ENCODE data around the gene GAPDHS.

Gene GAPDHS

GRCh38 chr19:35507561-35507960 is 25.7 kb upstream of the GAPDHS start:
- H3K27me3 ChIP-seq (ENCODE audit: low read depth, low read length) = peaks cover 63% of the 10 kb centered on the region
- H3K9me3 ChIP-seq (ENCODE audit: insufficient read depth, low read length) = no peaks in the 10 kb centered on the region
- peaks cover 7% of the 10 kb centered on the region for H3K4me1 ChIP-seq (ENCODE audit: low read length)
- H3K36me3 ChIP-seq (replicated peaks; ENCODE audit: low read depth, low read length) = no peaks in the 10 kb centered on the region
- no peak overlapping the region for H3K4me2 ChIP-seq (ENCODE audit: low read length)
- H3K27ac ChIP-seq (ENCODE audit: low read length) = no peak overlapping the region
- TF ChIP-seq CTCF (IDR thresholded peaks at IDR 0.05; ENCODE audit: low read depth, low read length) (no peak), EZH2phosphoT487 (IDR thresholded peaks at IDR 0.05; ENCODE audit: low read depth) (no peak)
- H4K20me1 ChIP-seq (ENCODE audit: insufficient read depth, low read length) = no peaks in the 10 kb centered on the region
- H3K4me3 ChIP-seq (ENCODE audit: low read length) = no peak overlapping the region
- H3K79me2 ChIP-seq (ENCODE audit: low read length) = no peaks in the 10 kb centered on the region
- no peak overlapping the region for H3K9ac ChIP-seq (ENCODE audit: low read length)
- H2AFZ ChIP-seq (ENCODE audit: low read depth, low read length) = no peak overlapping the region

GRCh38 chr19:35508129-35508528 is 25.1 kb upstream of the GAPDHS start:
- H3K4me2 ChIP-seq (ENCODE audit: low read length) = no peak overlapping the region
- no peak overlapping the region for H3K4me3 ChIP-seq (ENCODE audit: low read length)
- H4K20me1 ChIP-seq (ENCODE audit: insufficient read depth, low read length) = no peaks in the 10 kb centered on the region
- H3K36me3 ChIP-seq (replicated peaks; ENCODE audit: low read depth, low read length) = no peaks in the 10 kb centered on the region
- no peak overlapping the region for H2AFZ ChIP-seq (ENCODE audit: low read depth, low read length)
- H3K4me1 ChIP-seq (ENCODE audit: low read length) = peaks cover 7% of the 10 kb centered on the region
- H3K27ac ChIP-seq (ENCODE audit: low read length) = no peak overlapping the region
- H3K27me3 ChIP-seq (ENCODE audit: low read depth, low read length) = peaks cover 63% of the 10 kb centered on the region
- H3K79me2 ChIP-seq (ENCODE audit: low read length) = no peaks in the 10 kb centered on the region
- TF ChIP-seq CTCF (IDR thresholded peaks at IDR 0.05; ENCODE audit: low read depth, low read length) (no peak), EZH2phosphoT487 (IDR thresholded peaks at IDR 0.05; ENCODE audit: low read depth) (0 out of 2 replicates have a peak, but pooled peaks have one; percentile 61)
- no peaks in the 10 kb centered on the region for H3K9me3 ChIP-seq (ENCODE audit: insufficient read depth, low read length)
- H3K9ac ChIP-seq (ENCODE audit: low read length) = no peak overlapping the region

- peak overlapping the region; percentile 76 for H3K4me3 ChIP-seq (ENCODE audit: low read length)
- TF ChIP-seq CTCF (IDR thresholded peaks at IDR 0.05; ENCODE audit: low read depth, low read length) = no peak
- no peak for TF ChIP-seq EZH2phosphoT487 (IDR thresholded peaks at IDR 0.05; ENCODE audit: low read depth)
- H2AFZ ChIP-seq (ENCODE audit: low read depth, low read length) = peak overlapping the region; percentile 89
- H4K20me1 ChIP-seq (ENCODE audit: insufficient read depth, low read length) = no peaks in the 10 kb centered on the region
- H3K27me3 ChIP-seq (ENCODE audit: low read depth, low read length) = peaks cover 62% of the 10 kb centered on the region
- peak overlapping the region; percentile 61 for H3K9ac ChIP-seq (ENCODE audit: low read length)
- H3K36me3 ChIP-seq (replicated peaks; ENCODE audit: low read depth, low read length) = no peaks in the 10 kb centered on the region
- no peaks in the 10 kb centered on the region for H3K9me3 ChIP-seq (ENCODE audit: insufficient read depth, low read length)
- peak overlapping the region; percentile 74 for H3K4me2 ChIP-seq (ENCODE audit: low read length)
- H3K27ac ChIP-seq (ENCODE audit: low read length) = no peak overlapping the region
- no peaks in the 10 kb centered on the region for H3K79me2 ChIP-seq (ENCODE audit: low read length)
- H3K4me1 ChIP-seq (ENCODE audit: low read length) = peaks cover 7% of the 10 kb centered on the region
Observed at GRCh38 chr19:35509018-35509652, 24.1 kb upstream of the GAPDHS start.

GRCh38 chr19:35509861-35510625 is 23.2 kb upstream of the GAPDHS start:
- peak overlapping the region; percentile 89 for H2AFZ ChIP-seq (ENCODE audit: low read depth, low read length)
- H3K27ac ChIP-seq (ENCODE audit: low read length) = no peak overlapping the region
- H4K20me1 ChIP-seq (ENCODE audit: insufficient read depth, low read length) = no peaks in the 10 kb centered on the region
- H3K9ac ChIP-seq (ENCODE audit: low read length) = peak overlapping the region; percentile 61
- H3K36me3 ChIP-seq (replicated peaks; ENCODE audit: low read depth, low read length) = no peaks in the 10 kb centered on the region
- H3K27me3 ChIP-seq (ENCODE audit: low read depth, low read length) = peaks cover 60% of the 10 kb centered on the region
- no peaks in the 10 kb centered on the region for H3K79me2 ChIP-seq (ENCODE audit: low read length)
- no peaks in the 10 kb centered on the region for H3K9me3 ChIP-seq (ENCODE audit: insufficient read depth, low read length)
- H3K4me2 ChIP-seq (ENCODE audit: low read length) = peak overlapping the region; percentile 74
- TF ChIP-seq CTCF (IDR thresholded peaks at IDR 0.05; ENCODE audit: low read depth, low read length) (peak; percentile 98), EZH2phosphoT487 (IDR thresholded peaks at IDR 0.05; ENCODE audit: low read depth) (no peak)
- peak overlapping the region; percentile 76 for H3K4me3 ChIP-seq (ENCODE audit: low read length)
- peaks cover 7% of the 10 kb centered on the region for H3K4me1 ChIP-seq (ENCODE audit: low read length)
